Measurements from ENCODE around the gene DCTN3.

- TF ChIP-seq, protein P1, sequence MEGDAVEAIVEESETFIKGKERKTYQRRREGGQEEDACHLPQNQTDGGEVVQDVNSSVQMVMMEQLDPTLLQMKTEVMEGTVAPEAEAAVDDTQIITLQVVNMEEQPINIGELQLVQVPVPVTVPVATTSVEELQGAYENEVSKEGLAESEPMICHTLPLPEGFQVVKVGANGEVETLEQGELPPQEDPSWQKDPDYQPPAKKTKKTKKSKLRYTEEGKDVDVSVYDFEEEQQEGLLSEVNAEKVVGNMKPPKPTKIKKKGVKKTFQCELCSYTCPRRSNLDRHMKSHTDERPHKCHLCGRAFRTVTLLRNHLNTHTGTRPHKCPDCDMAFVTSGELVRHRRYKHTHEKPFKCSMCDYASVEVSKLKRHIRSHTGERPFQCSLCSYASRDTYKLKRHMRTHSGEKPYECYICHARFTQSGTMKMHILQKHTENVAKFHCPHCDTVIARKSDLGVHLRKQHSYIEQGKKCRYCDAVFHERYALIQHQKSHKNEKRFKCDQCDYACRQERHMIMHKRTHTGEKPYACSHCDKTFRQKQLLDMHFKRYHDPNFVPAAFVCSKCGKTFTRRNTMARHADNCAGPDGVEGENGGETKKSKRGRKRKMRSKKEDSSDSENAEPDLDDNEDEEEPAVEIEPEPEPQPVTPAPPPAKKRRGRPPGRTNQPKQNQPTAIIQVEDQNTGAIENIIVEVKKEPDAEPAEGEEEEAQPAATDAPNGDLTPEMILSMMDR (IDR thresholded peaks at IDR 0.05): no peak
- no peak for TF ChIP-seq POLR2A (IDR thresholded peaks at IDR 0.05)
Observed at GRCh38 chr9:34634551-34635248, 14.4 kb upstream of the DCTN3 start.

Data from body of pancreas (tissue), 4 donors.